ENCODE data around the gene TM7SF3. TPM values are rescaled to one million over a fixed set of nuclear protein-coding genes. Genes with fewer than 3 reads are reported as not detected.
"Not testable (repeated sequence)": the region's sequence is repeated elsewhere in the genome, so short reads cannot be mapped to it uniquely, and the experiment has no call there.

Gene TM7SF3
- total and polyA plus RNA-seq, 4 donors, result 82.5 to 147 (median 110) TPM

- no peaks in the 10 kb centered on the region for H3K9me3 ChIP-seq (ENCODE audit: control insufficient read depth, insufficient read depth, low read length)
- no peaks in the 10 kb centered on the region for H3K4me1 ChIP-seq (ENCODE audit: control insufficient read depth, insufficient read depth, low read length)
- H3K27ac ChIP-seq (ENCODE audit: low read depth, low read length), result no peak overlapping the region
- DNase-seq (ENCODE audit: low read depth in 4 of 6, low spot score in 6 of 6), result no peak
- no peak overlapping the region for H3K4me3 ChIP-seq (ENCODE audit: low read depth, low read length)
- no peaks in the 10 kb centered on the region for H3K27me3 ChIP-seq (ENCODE audit: control insufficient read depth, insufficient read depth, low read length)
- peaks cover 4% of the 10 kb centered on the region for H3K36me3 ChIP-seq (ENCODE audit: control insufficient read depth, insufficient read depth, low read length)
- 95% methylated on average over 3 of the region's 3 CpGs for WGBS (ENCODE audit: insufficient coverage)
Measured at GRCh38 chr12:26966842-26967241, 47.3 kb downstream of the TM7SF3 start.

GRCh38 chr12:26963413-26963812 lies 50.8 kb downstream of the TM7SF3 start:
- H3K9me3 ChIP-seq (ENCODE audit: control insufficient read depth, insufficient read depth, low read length), result no peaks in the 10 kb centered on the region
- no peak overlapping the region for H3K27ac ChIP-seq (ENCODE audit: low read depth, low read length)
- no peaks in the 10 kb centered on the region for H3K4me1 ChIP-seq (ENCODE audit: control insufficient read depth, insufficient read depth, low read length)
- DNase-seq (ENCODE audit: low read depth in 4 of 6, low spot score in 6 of 6), result no peak
- no peaks in the 10 kb centered on the region for H3K27me3 ChIP-seq (ENCODE audit: control insufficient read depth, insufficient read depth, low read length)
- H3K4me3 ChIP-seq (ENCODE audit: low read depth, low read length), result no peak overlapping the region
- WGBS (ENCODE audit: insufficient coverage), result no CpG with 5 or more reads among the region's 1 CpG
- H3K36me3 ChIP-seq (ENCODE audit: control insufficient read depth, insufficient read depth, low read length), result no peaks in the 10 kb centered on the region

DNA sequence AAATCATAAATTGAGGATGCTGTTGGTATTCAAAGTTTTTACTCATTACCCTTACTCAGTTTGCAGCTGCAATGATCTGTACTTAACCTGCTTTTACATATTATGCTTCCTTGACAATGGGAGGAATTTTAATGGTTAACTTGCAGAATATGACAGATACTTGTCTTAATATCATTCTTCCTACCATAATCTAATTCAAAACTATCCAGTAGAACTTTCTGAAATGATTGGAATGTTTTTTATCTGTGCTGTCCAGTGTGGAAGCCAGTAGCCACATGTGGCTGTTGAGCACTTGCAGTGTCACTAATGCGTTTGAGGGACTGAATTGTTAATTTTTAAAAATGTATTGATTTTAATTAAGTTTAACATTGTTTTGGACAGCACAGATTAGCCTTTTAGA lies 52.4 kb downstream of the TM7SF3 start:
- Histone ChIP-seq H3K27me3 (ENCODE audit: control insufficient read depth, insufficient read depth, low read length) (no peaks in the 10 kb centered on the region), H3K27ac (ENCODE audit: low read depth, low read length) (no peak overlapping the region), H3K36me3 (ENCODE audit: control insufficient read depth, insufficient read depth, low read length) (peaks cover 3% of the 10 kb centered on the region), H3K9me3 (ENCODE audit: control insufficient read depth, insufficient read depth, low read length) (no peaks in the 10 kb centered on the region), H3K4me1 (ENCODE audit: control insufficient read depth, insufficient read depth, low read length) (no peaks in the 10 kb centered on the region), H3K4me3 (ENCODE audit: low read depth, low read length) (no peak overlapping the region)
- DNase-seq (ENCODE audit: low read depth in 4 of 6, low spot score in 6 of 6), result no peak
- 100% methylated on average over 1 of the region's 1 CpG for WGBS (ENCODE audit: insufficient coverage)

DNA sequence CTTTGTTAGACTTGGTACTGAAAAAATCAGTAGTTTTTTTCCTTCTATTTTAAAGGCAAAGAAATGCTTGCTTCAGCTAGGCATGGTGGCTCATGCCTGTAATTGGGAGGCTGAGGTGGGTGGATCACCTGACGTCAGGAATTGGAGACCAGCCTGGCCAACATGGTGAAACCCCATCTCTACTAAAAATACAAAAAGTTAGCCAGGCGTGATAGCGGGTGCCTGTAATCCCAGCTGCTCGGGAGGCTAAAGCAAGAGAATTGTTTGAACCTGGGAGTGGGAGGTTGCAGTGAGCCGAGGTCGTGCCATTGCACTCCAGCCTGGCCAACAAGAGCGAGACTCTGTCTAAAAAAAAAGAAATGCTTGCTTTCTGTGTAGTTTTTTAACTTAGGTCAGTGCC lies 52.8 kb downstream of the TM7SF3 start:
- H3K9me3 ChIP-seq (ENCODE audit: control insufficient read depth, insufficient read depth, low read length); H3K27me3 ChIP-seq (ENCODE audit: control insufficient read depth, insufficient read depth, low read length); H3K4me3 ChIP-seq (ENCODE audit: low read depth, low read length); DNase-seq (ENCODE audit: low read depth in 4 of 6, low spot score in 6 of 6); H3K4me1 ChIP-seq (ENCODE audit: control insufficient read depth, insufficient read depth, low read length); H3K36me3 ChIP-seq (ENCODE audit: control insufficient read depth, insufficient read depth, low read length); H3K27ac ChIP-seq (ENCODE audit: low read depth, low read length): not testable (repeated sequence)
- WGBS (ENCODE audit: insufficient coverage), result 88% methylated on average over 5 of the region's 7 CpGs

DNA sequence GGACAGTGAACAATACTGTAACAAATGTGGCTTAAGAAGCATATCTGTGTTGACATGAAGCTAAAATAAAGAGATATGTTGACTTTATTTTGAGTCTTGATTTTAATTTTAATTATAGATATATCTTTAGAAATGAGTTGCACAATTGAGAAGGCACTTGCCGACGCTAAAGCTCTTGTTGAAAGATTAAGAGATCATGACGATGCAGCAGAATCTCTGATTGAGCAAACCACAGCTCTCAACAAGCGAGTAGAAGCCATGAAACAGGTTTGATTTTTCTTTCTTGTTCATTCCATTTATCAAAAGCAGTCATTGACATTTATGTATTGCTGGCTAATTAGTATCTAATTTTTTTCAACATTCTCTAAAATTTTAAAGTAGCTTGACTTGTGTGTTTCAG lies 60.2 kb downstream of the TM7SF3 start:
- no peaks in the 10 kb centered on the region for H3K9me3 ChIP-seq (ENCODE audit: control insufficient read depth, insufficient read depth, low read length)
- peaks cover 3% of the 10 kb centered on the region for H3K36me3 ChIP-seq (ENCODE audit: control insufficient read depth, insufficient read depth, low read length)
- H3K27ac ChIP-seq (ENCODE audit: low read depth, low read length), result no peak overlapping the region
- H3K4me3 ChIP-seq (ENCODE audit: low read depth, low read length), result no peak overlapping the region
- DNase-seq (ENCODE audit: low read depth in 4 of 6, low spot score in 6 of 6), result no peak
- no peaks in the 10 kb centered on the region for H3K27me3 ChIP-seq (ENCODE audit: control insufficient read depth, insufficient read depth, low read length)
- no peaks in the 10 kb centered on the region for H3K4me1 ChIP-seq (ENCODE audit: control insufficient read depth, insufficient read depth, low read length)
- WGBS (ENCODE audit: insufficient coverage), result 100% methylated on average over 2 of the region's 4 CpGs

DNA sequence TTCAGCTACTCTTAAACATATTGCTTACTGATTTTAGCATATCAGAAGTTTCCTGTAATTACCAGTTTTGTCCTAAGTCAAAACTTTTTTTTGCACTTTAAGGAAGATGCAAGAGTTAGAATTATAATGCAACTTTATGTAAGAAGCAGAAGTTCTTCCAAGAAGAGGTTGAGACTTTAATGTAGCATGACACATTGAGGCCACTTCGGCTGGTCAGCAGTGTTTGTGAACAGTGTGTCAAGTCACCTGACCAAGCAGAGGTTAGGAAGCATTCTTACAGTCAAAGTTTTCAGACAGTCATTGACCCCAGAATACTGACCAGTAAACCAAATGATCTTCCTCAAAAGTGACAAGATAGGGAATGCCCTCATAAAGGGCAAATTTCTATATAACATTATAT lies 60.7 kb downstream of the TM7SF3 start:
- WGBS (ENCODE audit: insufficient coverage), result 78% methylated on average over 1 of the region's 1 CpG
- Histone ChIP-seq H3K4me1 (ENCODE audit: control insufficient read depth, insufficient read depth, low read length) (no peaks in the 10 kb centered on the region), H3K4me3 (ENCODE audit: low read depth, low read length) (no peak overlapping the region), H3K27me3 (ENCODE audit: control insufficient read depth, insufficient read depth, low read length) (no peaks in the 10 kb centered on the region), H3K9me3 (ENCODE audit: control insufficient read depth, insufficient read depth, low read length) (no peaks in the 10 kb centered on the region), H3K36me3 (ENCODE audit: control insufficient read depth, insufficient read depth, low read length) (peaks cover 3% of the 10 kb centered on the region), H3K27ac (ENCODE audit: low read depth, low read length) (no peak overlapping the region)
- no peak for DNase-seq (ENCODE audit: low read depth in 4 of 6, low spot score in 6 of 6)

- Histone ChIP-seq H3K36me3 (ENCODE audit: control insufficient read depth, insufficient read depth, low read length) (no peaks in the 10 kb centered on the region), H3K4me3 (ENCODE audit: low read depth, low read length) (no peak overlapping the region), H3K27me3 (ENCODE audit: control insufficient read depth, insufficient read depth, low read length) (no peaks in the 10 kb centered on the region), H3K27ac (ENCODE audit: low read depth, low read length) (no peak overlapping the region), H3K9me3 (ENCODE audit: control insufficient read depth, insufficient read depth, low read length) (peaks cover 3% of the 10 kb centered on the region), H3K4me1 (ENCODE audit: control insufficient read depth, insufficient read depth, low read length) (no peaks in the 10 kb centered on the region)
- no peak for DNase-seq (ENCODE audit: low read depth in 4 of 6, low spot score in 6 of 6)
- 100% methylated on average over 1 of the region's 1 CpG for WGBS (ENCODE audit: insufficient coverage)
Measured at GRCh38 chr12:26948309-26948708, 65.9 kb downstream of the TM7SF3 start.

- H3K27me3 ChIP-seq (ENCODE audit: control insufficient read depth, insufficient read depth, low read length), result no peaks in the 10 kb centered on the region
- no peak overlapping the region for H3K4me3 ChIP-seq (ENCODE audit: low read depth, low read length)
- no peaks in the 10 kb centered on the region for H3K4me1 ChIP-seq (ENCODE audit: control insufficient read depth, insufficient read depth, low read length)
- no CpG with 5 or more reads among the region's 1 CpG for WGBS (ENCODE audit: insufficient coverage)
- no peaks in the 10 kb centered on the region for H3K36me3 ChIP-seq (ENCODE audit: control insufficient read depth, insufficient read depth, low read length)
- H3K27ac ChIP-seq (ENCODE audit: low read depth, low read length), result no peak overlapping the region
- H3K9me3 ChIP-seq (ENCODE audit: control insufficient read depth, insufficient read depth, low read length), result peaks cover 3% of the 10 kb centered on the region
- DNase-seq (ENCODE audit: low read depth in 4 of 6, low spot score in 6 of 6), result no peak
Measured at GRCh38 chr12:26941215-26941594, 73.0 kb downstream of the TM7SF3 start.

DNA sequence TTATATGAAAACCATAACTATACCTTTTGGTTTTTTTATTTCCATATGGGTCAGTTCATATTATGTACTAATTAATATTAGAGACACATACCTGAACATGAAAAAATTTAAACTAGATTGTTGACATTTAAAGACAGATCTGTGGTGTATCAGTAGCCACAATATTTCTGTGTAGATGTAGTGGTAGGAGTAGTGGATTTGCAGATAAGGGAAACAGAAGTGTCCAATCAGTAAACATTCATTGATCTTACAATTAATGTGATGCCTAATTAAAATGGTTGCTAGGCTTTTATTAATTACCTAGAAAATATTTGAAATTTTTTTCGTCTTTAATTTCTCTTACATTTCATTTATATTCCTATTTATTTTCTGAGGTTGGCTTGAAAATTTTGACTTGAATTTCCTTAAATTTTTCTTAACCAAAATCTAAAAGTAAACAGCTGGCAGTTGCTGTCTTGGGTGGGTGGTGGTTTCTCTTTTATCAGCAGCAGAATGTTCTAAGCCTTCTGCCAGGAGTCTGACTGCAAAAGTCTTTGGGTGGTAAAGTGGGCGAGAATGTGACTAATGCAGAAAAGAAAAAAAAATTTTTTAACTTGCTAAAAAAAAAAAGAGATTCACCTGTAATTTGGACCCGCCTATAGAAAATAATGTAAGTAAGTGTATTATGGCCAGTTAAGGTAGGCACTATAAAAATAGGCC lies 73.5 kb downstream of the TM7SF3 start:
- no peak overlapping the region for H3K4me3 ChIP-seq (ENCODE audit: low read depth, low read length)
- H3K27me3 ChIP-seq (ENCODE audit: control insufficient read depth, insufficient read depth, low read length), result no peaks in the 10 kb centered on the region
- H3K27ac ChIP-seq (ENCODE audit: low read depth, low read length), result no peak overlapping the region
- WGBS (ENCODE audit: insufficient coverage), result no CpG with 5 or more reads among the region's 3 CpGs
- H3K9me3 ChIP-seq (ENCODE audit: control insufficient read depth, insufficient read depth, low read length), result peaks cover 3% of the 10 kb centered on the region
- no peaks in the 10 kb centered on the region for H3K4me1 ChIP-seq (ENCODE audit: control insufficient read depth, insufficient read depth, low read length)
- no peaks in the 10 kb centered on the region for H3K36me3 ChIP-seq (ENCODE audit: control insufficient read depth, insufficient read depth, low read length)
- no peak for DNase-seq (ENCODE audit: low read depth in 4 of 6, low spot score in 6 of 6)

DNA sequence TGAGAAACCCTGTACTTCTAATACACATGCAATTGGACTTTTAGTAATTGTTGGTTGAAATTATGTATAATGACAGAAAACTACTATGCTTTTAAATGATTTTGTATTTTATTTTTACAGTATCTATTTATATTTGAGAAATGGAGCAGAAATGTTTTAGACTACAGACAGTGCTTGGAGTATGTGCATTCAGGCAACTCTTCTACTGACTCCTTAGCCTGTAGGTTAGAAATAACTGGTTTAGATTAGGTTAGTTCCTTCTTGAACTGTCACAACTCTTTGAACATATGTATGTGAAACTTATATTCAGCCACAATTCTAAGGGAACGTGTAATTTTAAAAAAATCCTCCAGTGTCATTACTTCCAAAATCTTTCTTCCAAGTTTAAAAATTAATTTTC lies 74.2 kb downstream of the TM7SF3 start:
- peak overlapping the region; percentile 92 for H3K4me3 ChIP-seq (ENCODE audit: low read depth, low read length)
- H3K27me3 ChIP-seq (ENCODE audit: control insufficient read depth, insufficient read depth, low read length), result no peaks in the 10 kb centered on the region
- H3K9me3 ChIP-seq (ENCODE audit: control insufficient read depth, insufficient read depth, low read length), result peaks cover 3% of the 10 kb centered on the region
- H3K27ac ChIP-seq (ENCODE audit: low read depth, low read length), result no peak overlapping the region
- no peak for DNase-seq (ENCODE audit: low read depth in 4 of 6, low spot score in 6 of 6)
- no CpG with 5 or more reads among the region's 1 CpG for WGBS (ENCODE audit: insufficient coverage)
- no peaks in the 10 kb centered on the region for H3K36me3 ChIP-seq (ENCODE audit: control insufficient read depth, insufficient read depth, low read length)
- no peaks in the 10 kb centered on the region for H3K4me1 ChIP-seq (ENCODE audit: control insufficient read depth, insufficient read depth, low read length)
